GM21576 (cell line): ENCODE data around the gene ADARB2.
"Not testable (repeated sequence)": the region's sequence is repeated elsewhere in the genome, so short reads cannot be mapped to it uniquely, and the experiment has no call there.

Experiments
- ATAC-seq: cut with Tn5 transposase; IDR thresholded peaks from one replicate; pipeline ENCODE4 v1.9.1; 2021; ENCODE audit warnings: mild to moderate bottlenecking, moderate library complexity; ENCODE audit not compliant: unreplicated experiment

Gene ADARB2

GRCh38 chr10:1364151-1364910, 373.0 kb downstream of the ADARB2 start:
- ATAC-seq = no peak

- no peak for ATAC-seq
These were observed 373.7 kb downstream of the ADARB2 start for GRCh38 chr10:1363446-1364121.

GRCh38 chr10:1362589-1363445, 374.5 kb downstream of the ADARB2 start:
- ATAC-seq = no peak

- ATAC-seq = no peak
These were observed 375.8 kb downstream of the ADARB2 start for GRCh38 chr10:1361411-1362105.

GRCh38 chr10:1360558-1361164, 376.7 kb downstream of the ADARB2 start:
- ATAC-seq = no peak

GRCh38 chr10:1360011-1360557, 377.2 kb downstream of the ADARB2 start:
- no peak for ATAC-seq

GRCh38 chr10:1359626-1359955, 377.7 kb downstream of the ADARB2 start:
- ATAC-seq = no peak

- no peak for ATAC-seq
These were observed 378.3 kb downstream of the ADARB2 start for GRCh38 chr10:1358860-1359625.

GRCh38 chr10:1358147-1358546, 379.2 kb downstream of the ADARB2 start:
- ATAC-seq = no peak

- no peak for ATAC-seq
These were observed 381.0 kb downstream of the ADARB2 start for GRCh38 chr10:1356349-1356748.

GRCh38 chr10:1354809-1355710, 382.3 kb downstream of the ADARB2 start:
- no peak for ATAC-seq

GRCh38 chr10:1352296-1352695, 385.0 kb downstream of the ADARB2 start:
- ATAC-seq = not testable (repeated sequence)

GRCh38 chr10:1348773-1349050, 388.6 kb downstream of the ADARB2 start:
- ATAC-seq = no peak

GRCh38 chr10:1347962-1348772, 389.2 kb downstream of the ADARB2 start:
- no peak for ATAC-seq

GRCh38 chr10:1347525-1347924, 389.8 kb downstream of the ADARB2 start:
- ATAC-seq = no peak

GRCh38 chr10:1346201-1346600, 391.1 kb downstream of the ADARB2 start:
- ATAC-seq = no peak

GRCh38 chr10:1345368-1345767, 392.0 kb downstream of the ADARB2 start:
- ATAC-seq = no peak

- no peak for ATAC-seq
These were observed 392.5 kb downstream of the ADARB2 start for GRCh38 chr10:1344846-1345245.
